ENCODE data around the gene CRYBG1. TPM values are rescaled to one million over a fixed set of nuclear protein-coding genes. Genes with fewer than 3 reads are reported as not detected.
"Not testable (repeated sequence)": the region's sequence is repeated elsewhere in the genome, so short reads cannot be mapped to it uniquely, and the experiment has no call there.

CRYBG1 gene
- total RNA-seq, 1 donor from 2014 or later: 10.2 TPM

GRCh38 chr6:106381223-106381622 lies 20.7 kb downstream of the CRYBG1 start:
- DNase-seq (ENCODE audit: low spot score): no peak
- H3K4me3 Mint-ChIP-seq: no peak overlapping the region
- peaks cover 8% of the 10 kb centered on the region for H3K27me3 Mint-ChIP-seq (ENCODE audit: insufficient read depth)
- H3K9me3 Mint-ChIP-seq: no peaks in the 10 kb centered on the region
- H3K27ac Mint-ChIP-seq: no peak overlapping the region
- intact Hi-C loops (cut with micrococcal nuclease): no loop called here
- no peaks in the 10 kb centered on the region for H3K36me3 Mint-ChIP-seq (ENCODE audit: low read depth)
- H3K4me1 Mint-ChIP-seq (ENCODE audit: low read depth): peaks cover 8% of the 10 kb centered on the region

GRCh38 chr6:106381881-106382280 lies 21.4 kb downstream of the CRYBG1 start:
- Mint-ChIP-seq H3K4me1 (ENCODE audit: low read depth) (peaks cover 8% of the 10 kb centered on the region), H3K4me3 (no peak overlapping the region), H3K36me3 (ENCODE audit: low read depth) (no peaks in the 10 kb centered on the region), H3K27ac (no peak overlapping the region), H3K9me3 (no peaks in the 10 kb centered on the region), H3K27me3 (ENCODE audit: insufficient read depth) (peaks cover 9% of the 10 kb centered on the region)
- no peak for DNase-seq (ENCODE audit: low spot score)
- intact Hi-C loops (cut with micrococcal nuclease): no loop called here

- H3K27ac Mint-ChIP-seq: no peak overlapping the region
These were observed 23.1 kb downstream of the CRYBG1 start for GRCh38 chr6:106383573-106383972.

GRCh38 chr6:106385530-106385929 lies 25.0 kb downstream of the CRYBG1 start:
- no peak for DNase-seq (ENCODE audit: low spot score)
- H3K27ac Mint-ChIP-seq: no peak overlapping the region
- no peaks in the 10 kb centered on the region for H3K9me3 Mint-ChIP-seq
- peaks cover 8% of the 10 kb centered on the region for H3K4me1 Mint-ChIP-seq (ENCODE audit: low read depth)
- no peaks in the 10 kb centered on the region for H3K36me3 Mint-ChIP-seq (ENCODE audit: low read depth)
- H3K27me3 Mint-ChIP-seq (ENCODE audit: insufficient read depth): peaks cover 23% of the 10 kb centered on the region
- H3K4me3 Mint-ChIP-seq: no peak overlapping the region
- intact Hi-C loops (cut with micrococcal nuclease): no loop called here

More at GRCh38 chr6:106383573-106383972, 23.1 kb downstream of the CRYBG1 start:
- no peaks in the 10 kb centered on the region for H3K9me3 Mint-ChIP-seq
- peaks cover 17% of the 10 kb centered on the region for H3K27me3 Mint-ChIP-seq (ENCODE audit: insufficient read depth)
- no peak for DNase-seq (ENCODE audit: low spot score)
- H3K4me1 Mint-ChIP-seq (ENCODE audit: low read depth): peaks cover 8% of the 10 kb centered on the region
- H3K4me3 Mint-ChIP-seq: no peak overlapping the region
- intact Hi-C loops (cut with micrococcal nuclease): no loop called here
- H3K36me3 Mint-ChIP-seq (ENCODE audit: low read depth): no peaks in the 10 kb centered on the region

GRCh38 chr6:106387875-106388274 lies 27.4 kb downstream of the CRYBG1 start:
- no peaks in the 10 kb centered on the region for H3K9me3 Mint-ChIP-seq
- no peaks in the 10 kb centered on the region for H3K36me3 Mint-ChIP-seq (ENCODE audit: low read depth)
- no peak overlapping the region for H3K4me3 Mint-ChIP-seq
- no peak overlapping the region for H3K27ac Mint-ChIP-seq
- intact Hi-C loops (cut with micrococcal nuclease): no loop called here
- H3K4me1 Mint-ChIP-seq (ENCODE audit: low read depth): no peaks in the 10 kb centered on the region
- no peak for DNase-seq (ENCODE audit: low spot score)
- peaks cover 24% of the 10 kb centered on the region for H3K27me3 Mint-ChIP-seq (ENCODE audit: insufficient read depth)

GRCh38 chr6:106390088-106390487 lies 29.6 kb downstream of the CRYBG1 start:
- Mint-ChIP-seq H3K4me1 (ENCODE audit: low read depth) (no peaks in the 10 kb centered on the region), H3K36me3 (ENCODE audit: low read depth) (no peaks in the 10 kb centered on the region), H3K27me3 (ENCODE audit: insufficient read depth) (peaks cover 32% of the 10 kb centered on the region), H3K4me3 (no peak overlapping the region), H3K9me3 (no peaks in the 10 kb centered on the region), H3K27ac (no peak overlapping the region)
- intact Hi-C loops (cut with micrococcal nuclease): no loop called here
- DNase-seq (ENCODE audit: low spot score): no peak

- Mint-ChIP-seq H3K27ac (no peak overlapping the region), H3K9me3 (no peaks in the 10 kb centered on the region), H3K27me3 (ENCODE audit: insufficient read depth) (peaks cover 19% of the 10 kb centered on the region), H3K36me3 (ENCODE audit: low read depth) (no peaks in the 10 kb centered on the region), H3K4me3 (no peak overlapping the region), H3K4me1 (ENCODE audit: low read depth) (no peaks in the 10 kb centered on the region)
- intact Hi-C loops (cut with micrococcal nuclease): no loop called here
- no peak for DNase-seq (ENCODE audit: low spot score)
These were observed 36.1 kb downstream of the CRYBG1 start for GRCh38 chr6:106396426-106397220.

- no peaks in the 10 kb centered on the region for H3K4me1 Mint-ChIP-seq (ENCODE audit: low read depth)
- no peaks in the 10 kb centered on the region for H3K36me3 Mint-ChIP-seq (ENCODE audit: low read depth)
- peaks cover 19% of the 10 kb centered on the region for H3K27me3 Mint-ChIP-seq (ENCODE audit: insufficient read depth)
- no peaks in the 10 kb centered on the region for H3K9me3 Mint-ChIP-seq
- no peak overlapping the region for H3K27ac Mint-ChIP-seq
- no peak for DNase-seq (ENCODE audit: low spot score)
- intact Hi-C loops (cut with micrococcal nuclease): no loop called here
- H3K4me3 Mint-ChIP-seq: no peak overlapping the region
These were observed 36.9 kb downstream of the CRYBG1 start for GRCh38 chr6:106397431-106397830.

- no peaks in the 10 kb centered on the region for H3K36me3 Mint-ChIP-seq (ENCODE audit: low read depth)
- no peak overlapping the region for H3K27ac Mint-ChIP-seq
- intact Hi-C loops (cut with micrococcal nuclease): no loop called here
- no peaks in the 10 kb centered on the region for H3K4me1 Mint-ChIP-seq (ENCODE audit: low read depth)
- H3K9me3 Mint-ChIP-seq: no peaks in the 10 kb centered on the region
- H3K27me3 Mint-ChIP-seq (ENCODE audit: insufficient read depth): peaks cover 17% of the 10 kb centered on the region
- H3K4me3 Mint-ChIP-seq: no peak overlapping the region
- DNase-seq (ENCODE audit: low spot score): no peak
These were observed 38.1 kb downstream of the CRYBG1 start for GRCh38 chr6:106398621-106399020.

GRCh38 chr6:106405044-106405443 lies 44.5 kb downstream of the CRYBG1 start:
- intact Hi-C loops (cut with micrococcal nuclease); H3K9me3 Mint-ChIP-seq; DNase-seq (ENCODE audit: low spot score); H3K36me3 Mint-ChIP-seq (ENCODE audit: low read depth); H3K4me1 Mint-ChIP-seq (ENCODE audit: low read depth); H3K4me3 Mint-ChIP-seq; H3K27ac Mint-ChIP-seq: not testable (repeated sequence)
- H3K27me3 Mint-ChIP-seq (ENCODE audit: insufficient read depth): peaks cover 17% of the 10 kb centered on the region

- peaks cover 27% of the 10 kb centered on the region for H3K27me3 Mint-ChIP-seq (ENCODE audit: insufficient read depth)
These were observed 50.5 kb downstream of the CRYBG1 start for GRCh38 chr6:106411056-106411455.

GRCh38 chr6:106411643-106412200 lies 51.2 kb downstream of the CRYBG1 start:
- DNase-seq (ENCODE audit: low spot score): no peak
- no peaks in the 10 kb centered on the region for H3K4me1 Mint-ChIP-seq (ENCODE audit: low read depth)
- no peaks in the 10 kb centered on the region for H3K36me3 Mint-ChIP-seq (ENCODE audit: low read depth)
- no peak overlapping the region for H3K4me3 Mint-ChIP-seq
- peaks cover 30% of the 10 kb centered on the region for H3K27me3 Mint-ChIP-seq (ENCODE audit: insufficient read depth)
- intact Hi-C loops (cut with micrococcal nuclease): no loop called here
- no peak overlapping the region for H3K27ac Mint-ChIP-seq
- peaks cover 5% of the 10 kb centered on the region for H3K9me3 Mint-ChIP-seq

More at GRCh38 chr6:106411056-106411455, 50.5 kb downstream of the CRYBG1 start:
- no peak for DNase-seq (ENCODE audit: low spot score)
- Mint-ChIP-seq H3K4me1 (ENCODE audit: low read depth) (no peaks in the 10 kb centered on the region), H3K36me3 (ENCODE audit: low read depth) (no peaks in the 10 kb centered on the region), H3K9me3 (peaks cover 5% of the 10 kb centered on the region), H3K4me3 (no peak overlapping the region), H3K27ac (no peak overlapping the region)
- intact Hi-C loops (cut with micrococcal nuclease): no loop called here

- Mint-ChIP-seq H3K27ac (no peak overlapping the region), H3K4me1 (ENCODE audit: low read depth) (no peaks in the 10 kb centered on the region), H3K9me3 (no peaks in the 10 kb centered on the region), H3K4me3 (no peak overlapping the region), H3K27me3 (ENCODE audit: insufficient read depth) (peaks cover 24% of the 10 kb centered on the region), H3K36me3 (ENCODE audit: low read depth) (no peaks in the 10 kb centered on the region)
- no peak for DNase-seq (ENCODE audit: low spot score)
- intact Hi-C loops (cut with micrococcal nuclease): no loop called here
These were observed 52.5 kb downstream of the CRYBG1 start for GRCh38 chr6:106413016-106413415.
